Panc1 (cell line): ENCODE data around the gene PTH2.

Source experiments
- POLR2AphosphoS5 ChIP-seq: IDR thresholded peaks from 2 replicates; pipeline ENCODE4 v1.6.1; 2012; ENCODE audit warnings: mild to moderate bottlenecking, low read depth, low read length, moderate library complexity
- REST ChIP-seq, 2 experiments: IDR thresholded peaks; 2 replicates each; pipeline ENCODE4 v1.6.1; 2011 to 2012; ENCODE audit warnings: low read depth in 2 of 2, control low read depth in 1 of 2, low read length in 1 of 2, mild to moderate bottlenecking in 1 of 2, moderate library complexity in 1 of 2; ENCODE audit not compliant: insufficient read depth in 1 of 2
- SIN3A ChIP-seq: IDR thresholded peaks from 2 replicates; pipeline ENCODE4 v1.6.1; 2012; ENCODE audit warnings: low read depth, mild to moderate bottlenecking, low read length, moderate library complexity, borderline replicate concordance; ENCODE audit not compliant: insufficient read depth
- TCF7L2 ChIP-seq: IDR thresholded peaks from 2 replicates; pipeline ENCODE4 v1.6.1; 2011; ENCODE audit warnings: mild to moderate bottlenecking, low read depth, low read length, inconsistent platforms
- TF ChIP-seq, protein P1 (sequence below): fragments of 450-650 bp; IDR thresholded peaks from 2 replicates; pipeline ENCODE4 v1.5.1; 2017; ENCODE audit warnings: mild to moderate bottlenecking

DNA sequence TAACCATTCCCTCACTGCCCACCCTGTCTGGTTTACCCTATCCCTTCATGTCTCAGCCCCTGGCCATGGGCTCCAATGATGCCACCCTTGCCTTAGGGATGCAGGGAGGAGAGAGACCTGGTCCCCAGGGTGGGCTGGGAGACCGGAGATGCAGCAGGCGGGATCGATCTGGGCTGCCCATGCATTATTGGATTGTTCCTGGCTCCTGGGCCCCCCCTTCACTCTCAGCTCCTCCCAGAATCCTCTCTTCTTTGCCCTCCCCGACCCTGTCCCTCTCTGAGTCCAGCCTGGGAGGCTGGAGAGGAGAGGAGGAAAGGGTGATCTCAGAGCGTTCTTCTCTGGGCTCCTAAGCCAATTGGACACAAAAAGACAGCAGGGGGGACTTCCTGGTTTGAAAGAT is 29.4 kb downstream of the PTH2 start:
- no peak for TF ChIP-seq SIN3A
- TF ChIP-seq, protein P1, sequence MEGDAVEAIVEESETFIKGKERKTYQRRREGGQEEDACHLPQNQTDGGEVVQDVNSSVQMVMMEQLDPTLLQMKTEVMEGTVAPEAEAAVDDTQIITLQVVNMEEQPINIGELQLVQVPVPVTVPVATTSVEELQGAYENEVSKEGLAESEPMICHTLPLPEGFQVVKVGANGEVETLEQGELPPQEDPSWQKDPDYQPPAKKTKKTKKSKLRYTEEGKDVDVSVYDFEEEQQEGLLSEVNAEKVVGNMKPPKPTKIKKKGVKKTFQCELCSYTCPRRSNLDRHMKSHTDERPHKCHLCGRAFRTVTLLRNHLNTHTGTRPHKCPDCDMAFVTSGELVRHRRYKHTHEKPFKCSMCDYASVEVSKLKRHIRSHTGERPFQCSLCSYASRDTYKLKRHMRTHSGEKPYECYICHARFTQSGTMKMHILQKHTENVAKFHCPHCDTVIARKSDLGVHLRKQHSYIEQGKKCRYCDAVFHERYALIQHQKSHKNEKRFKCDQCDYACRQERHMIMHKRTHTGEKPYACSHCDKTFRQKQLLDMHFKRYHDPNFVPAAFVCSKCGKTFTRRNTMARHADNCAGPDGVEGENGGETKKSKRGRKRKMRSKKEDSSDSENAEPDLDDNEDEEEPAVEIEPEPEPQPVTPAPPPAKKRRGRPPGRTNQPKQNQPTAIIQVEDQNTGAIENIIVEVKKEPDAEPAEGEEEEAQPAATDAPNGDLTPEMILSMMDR: no peak
- no peak for TF ChIP-seq REST (IDR thresholded peaks at IDR 0.05; ENCODE audit: insufficient read depth in 1 of 2, low read depth in 2 of 2, low read length in 1 of 2)
- TF ChIP-seq POLR2AphosphoS5: no peak
- no peak for TF ChIP-seq TCF7L2
